Activated T-helper 2 cell treated with anti-CD3 and anti-CD28 coated beads, Interferon-gamma antibody, Interleukin-2, Interleukin-4, amounts not matched to agents 10 μg/mL and 5 μg/mL and 100 μg/mL, durations not matched to agents 14 hours and 24 hours and 36 hours (primary cell): Measurements from ENCODE around the gene PTBP1. TPM values are rescaled to one million over a fixed set of nuclear protein-coding genes. Genes with fewer than 3 reads are reported as not detected.

Experiments
- DNase-seq: peaks from one replicate; pipeline ENCODE4 v3.0.0; 2021; ENCODE audit warnings: low spot score
- H3K27ac Mint-ChIP-seq: one replicate; pipeline ENCODE4 v1.8.0; 2021; ENCODE audit warnings: mixed read lengths
- H3K27me3 Mint-ChIP-seq: one replicate; pipeline ENCODE4 v1.8.0; 2021; ENCODE audit warnings: low read depth, mixed read lengths
- H3K36me3 Mint-ChIP-seq: one replicate; pipeline ENCODE4 v1.8.0; 2021; ENCODE audit warnings: low read depth, mixed read lengths
- H3K4me1 Mint-ChIP-seq: one replicate; pipeline ENCODE4 v1.8.0; 2021; ENCODE audit warnings: low read depth, mixed read lengths
- H3K4me3 Mint-ChIP-seq: one replicate; pipeline ENCODE4 v1.8.0; 2021; ENCODE audit warnings: low read depth, mild to moderate bottlenecking, moderate library complexity, mixed read lengths
- H3K9me3 Mint-ChIP-seq: one replicate; pipeline ENCODE4 v1.8.0; 2021; ENCODE audit warnings: mixed read lengths
- intact Hi-C: fragments of 100-400 bp; cut with micrococcal nuclease; formaldehyde crosslinking; loops from one replicate; pipeline ENCODE4 v1.15.1; 2023
- total RNA-seq: library from RNA; stranded (reverse); gene quantifications from 2 replicates; pipeline ENCODE4 v1.2.3, GENCODE V29; 2022

The PTBP1 gene
- total RNA-seq, 1 donor from 2014 or later = 739 TPM

DNA sequence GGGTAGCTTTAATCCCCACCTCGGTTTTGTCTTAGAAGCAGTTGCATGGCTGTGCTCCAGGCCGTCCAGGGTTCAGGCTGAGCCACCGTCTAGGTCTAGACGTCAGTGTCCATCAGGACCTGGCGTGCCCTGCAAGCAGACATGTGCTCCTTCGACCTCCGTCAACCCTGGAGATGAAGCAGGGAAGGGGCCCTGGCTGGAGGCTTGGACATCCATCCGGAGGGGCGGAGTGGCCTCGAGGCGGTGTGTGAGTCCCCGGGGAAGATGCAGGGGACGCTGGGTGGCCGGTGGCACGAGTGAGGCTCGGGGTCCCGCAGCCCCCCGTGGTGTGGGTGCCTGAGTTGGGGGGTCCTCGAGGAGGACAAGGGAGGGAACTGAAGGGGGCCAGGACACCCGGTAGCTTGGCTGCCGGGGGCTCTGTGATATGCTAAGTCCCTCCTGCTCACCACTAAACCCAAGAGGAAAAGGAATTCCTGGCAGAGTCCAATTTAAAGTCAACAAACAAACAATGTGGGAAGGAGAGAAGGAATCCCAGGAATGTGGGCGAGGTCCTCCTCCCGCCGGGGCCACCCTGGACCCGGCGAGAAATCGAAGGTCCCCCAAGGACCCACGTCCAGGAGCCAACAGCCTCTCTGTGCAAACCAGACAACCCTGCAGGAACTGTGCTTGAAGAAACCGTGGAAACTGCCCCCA is 14.9 kb upstream of the PTBP1 start:
- Mint-ChIP-seq H3K36me3 (no peaks in the 10 kb centered on the region), H3K27ac (no peak overlapping the region), H3K9me3 (no peaks in the 10 kb centered on the region), H3K4me3 (no peak overlapping the region), H3K4me1 (no peaks in the 10 kb centered on the region), H3K27me3 (no peaks in the 10 kb centered on the region)
- intact Hi-C loops = no loop called here
- no peak for DNase-seq

- no peaks in the 10 kb centered on the region for H3K36me3 Mint-ChIP-seq
- DNase-seq = no peak
Observed at GRCh38 chr19:782878-783668, 14.2 kb upstream of the PTBP1 start.

GRCh38 chr19:784541-784940 is 12.7 kb upstream of the PTBP1 start:
- Mint-ChIP-seq H3K9me3 (no peaks in the 10 kb centered on the region), H3K36me3 (no peaks in the 10 kb centered on the region), H3K27me3 (peaks cover 5% of the 10 kb centered on the region), H3K27ac (no peak overlapping the region), H3K4me3 (no peak overlapping the region), H3K4me1 (no peaks in the 10 kb centered on the region)
- intact Hi-C loops = no loop called here
- no peak for DNase-seq

More at GRCh38 chr19:782878-783668, 14.2 kb upstream of the PTBP1 start:
- Mint-ChIP-seq H3K27ac (no peak overlapping the region), H3K27me3 (no peaks in the 10 kb centered on the region), H3K4me3 (no peak overlapping the region), H3K9me3 (no peaks in the 10 kb centered on the region), H3K4me1 (no peaks in the 10 kb centered on the region)
- intact Hi-C loops = no loop called here

- Mint-ChIP-seq H3K36me3 (no peaks in the 10 kb centered on the region), H3K27me3 (peaks cover 10% of the 10 kb centered on the region), H3K4me1 (no peaks in the 10 kb centered on the region), H3K27ac (no peak overlapping the region), H3K9me3 (no peaks in the 10 kb centered on the region), H3K4me3 (no peak overlapping the region)
- DNase-seq = no peak
- intact Hi-C loops = no loop called here
Observed at GRCh38 chr19:787536-787935, 9.7 kb upstream of the PTBP1 start.

DNA sequence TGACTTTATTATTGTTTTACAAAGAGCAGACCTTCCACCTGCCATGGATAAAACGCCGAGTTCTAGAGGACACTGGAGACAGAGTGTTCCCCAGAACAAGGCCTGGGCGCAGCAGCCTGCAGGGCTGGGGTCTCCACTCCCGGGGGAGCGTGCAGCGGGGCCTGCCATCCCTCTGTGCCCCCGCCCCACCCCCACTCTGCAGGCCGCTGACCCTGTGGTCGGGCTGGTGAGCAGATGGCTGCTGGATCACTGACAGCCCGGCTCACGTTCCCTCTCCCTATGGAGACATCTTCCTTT is 8.6 kb upstream of the PTBP1 start:
- Mint-ChIP-seq H3K27ac (no peak overlapping the region), H3K4me1 (no peaks in the 10 kb centered on the region), H3K36me3 (no peaks in the 10 kb centered on the region), H3K9me3 (no peaks in the 10 kb centered on the region), H3K4me3 (no peak overlapping the region), H3K27me3 (peaks cover 10% of the 10 kb centered on the region)
- intact Hi-C loops = no loop called here
- DNase-seq = no peak

GRCh38 chr19:788983-789700 is 8.1 kb upstream of the PTBP1 start:
- Mint-ChIP-seq H3K4me3 (no peak overlapping the region), H3K36me3 (no peaks in the 10 kb centered on the region), H3K27me3 (peaks cover 10% of the 10 kb centered on the region), H3K9me3 (no peaks in the 10 kb centered on the region), H3K4me1 (no peaks in the 10 kb centered on the region), H3K27ac (no peak overlapping the region)
- no peak for DNase-seq
- intact Hi-C loops = no loop called here

GRCh38 chr19:789701-790060 is 7.6 kb upstream of the PTBP1 start:
- H3K36me3 Mint-ChIP-seq = no peaks in the 10 kb centered on the region
- intact Hi-C loops = no loop called here
- H3K4me1 Mint-ChIP-seq = no peaks in the 10 kb centered on the region
- no peak overlapping the region for H3K4me3 Mint-ChIP-seq
- H3K9me3 Mint-ChIP-seq = no peaks in the 10 kb centered on the region
- H3K27me3 Mint-ChIP-seq = peaks cover 10% of the 10 kb centered on the region
- no peak for DNase-seq
- no peak overlapping the region for H3K27ac Mint-ChIP-seq

DNA sequence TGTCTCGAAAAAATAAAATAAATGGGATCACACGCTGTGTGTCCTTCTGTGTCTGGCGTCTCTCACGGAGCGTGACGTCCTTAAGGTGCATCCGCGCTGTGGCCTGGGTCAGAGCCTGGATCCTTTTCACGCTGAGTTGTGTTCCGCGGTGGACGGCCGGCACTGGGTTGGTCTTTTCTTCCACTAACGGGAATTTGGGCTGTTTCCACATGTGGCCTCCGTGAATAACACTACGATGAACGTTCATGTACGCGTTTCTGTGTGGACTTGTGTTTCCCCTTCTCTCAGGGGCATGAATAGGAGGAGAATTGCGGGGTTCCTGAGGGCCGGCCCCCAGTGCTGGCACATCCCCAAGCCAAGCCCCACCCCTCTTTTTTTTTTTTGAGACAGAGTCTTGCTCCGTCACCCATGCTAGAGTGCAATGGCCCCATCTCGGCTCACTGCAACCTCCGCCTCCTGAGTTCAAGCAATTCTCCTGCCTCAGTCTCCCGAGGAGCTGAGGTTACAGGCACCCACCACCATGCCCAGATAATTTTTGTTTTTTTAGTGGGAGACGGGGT is 6.2 kb upstream of the PTBP1 start:
- Mint-ChIP-seq H3K4me1 (no peaks in the 10 kb centered on the region), H3K36me3 (no peaks in the 10 kb centered on the region), H3K27me3 (peaks cover 10% of the 10 kb centered on the region), H3K9me3 (no peaks in the 10 kb centered on the region), H3K27ac (no peak overlapping the region), H3K4me3 (no peak overlapping the region)
- DNase-seq = no peak
- intact Hi-C loops = no loop called here

GRCh38 chr19:791567-792305 is 5.5 kb upstream of the PTBP1 start:
- H3K4me3 Mint-ChIP-seq = no peak overlapping the region
- intact Hi-C loops = no loop called here
- no peaks in the 10 kb centered on the region for H3K36me3 Mint-ChIP-seq

DNA sequence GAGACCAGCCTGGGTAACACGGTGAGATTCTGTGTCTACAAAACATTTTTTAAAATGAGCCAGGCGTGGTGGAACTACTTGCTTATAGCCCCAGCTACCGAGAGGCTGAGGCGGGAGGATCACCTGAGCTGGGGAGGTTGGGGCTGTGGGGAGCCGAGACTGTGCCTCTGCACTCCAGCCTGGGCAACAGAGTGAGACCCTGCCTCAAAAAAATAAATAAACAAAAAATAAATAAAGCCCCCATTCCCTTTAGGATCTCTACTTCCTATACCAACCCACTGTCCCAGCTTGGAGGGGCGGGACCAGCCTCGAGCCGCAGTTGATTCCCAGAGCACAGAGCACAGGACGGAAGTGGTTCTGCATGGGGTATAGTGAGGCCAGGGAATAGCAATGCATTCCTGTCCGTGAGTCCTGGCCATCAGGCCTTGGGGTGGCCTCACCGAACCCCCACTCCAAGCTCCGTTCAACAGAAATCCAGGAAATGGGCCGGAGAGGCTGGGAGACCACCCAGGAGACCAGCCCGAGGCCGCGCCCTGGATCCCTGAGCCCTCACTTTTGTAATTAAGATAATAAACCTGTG is 4.9 kb upstream of the PTBP1 start:
- Mint-ChIP-seq H3K4me1 (peaks cover 2% of the 10 kb centered on the region), H3K27me3 (peaks cover 10% of the 10 kb centered on the region), H3K27ac (no peak overlapping the region), H3K36me3 (no peaks in the 10 kb centered on the region), H3K4me3 (no peak overlapping the region), H3K9me3 (no peaks in the 10 kb centered on the region)
- DNase-seq = no peak
- intact Hi-C loops = no loop called here

More at GRCh38 chr19:791567-792305, 5.5 kb upstream of the PTBP1 start:
- Mint-ChIP-seq H3K27me3 (peaks cover 10% of the 10 kb centered on the region), H3K9me3 (no peaks in the 10 kb centered on the region), H3K27ac (no peak overlapping the region), H3K4me1 (peaks cover 2% of the 10 kb centered on the region)
- no peak for DNase-seq

DNA sequence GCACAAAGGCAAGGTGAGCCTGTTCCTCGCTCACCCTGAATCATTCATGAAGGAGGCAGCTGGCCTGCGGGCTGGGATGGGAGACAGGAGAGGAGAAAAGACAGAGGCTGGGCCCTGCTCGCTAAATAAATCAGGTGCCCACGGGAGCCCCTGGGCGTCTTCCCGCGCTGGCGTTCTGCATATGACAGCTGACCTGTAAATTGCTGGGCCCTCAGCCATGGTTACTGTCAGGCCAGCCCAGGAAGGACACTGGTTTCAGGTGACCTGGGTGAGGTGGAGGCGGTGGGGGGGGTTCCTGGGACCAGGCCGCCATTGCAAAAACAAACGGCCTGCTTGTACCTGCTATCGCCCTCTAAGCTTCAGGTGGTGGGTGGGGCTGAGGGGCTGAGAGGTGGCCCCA is 3.4 kb upstream of the PTBP1 start:
- no peak overlapping the region for H3K27ac Mint-ChIP-seq
- intact Hi-C loops = no loop called here
- peaks cover 6% of the 10 kb centered on the region for H3K36me3 Mint-ChIP-seq
- H3K4me3 Mint-ChIP-seq = no peak overlapping the region
- no peaks in the 10 kb centered on the region for H3K9me3 Mint-ChIP-seq
- no peak for DNase-seq
- H3K4me1 Mint-ChIP-seq = peaks cover 2% of the 10 kb centered on the region
- H3K27me3 Mint-ChIP-seq = peaks cover 10% of the 10 kb centered on the region

- intact Hi-C loops = loop anchor here (5.0 kb wide), 1 partner anchor 122 kb away; the partner anchor contains the start of gene KISS1R
- peaks cover 19% of the 10 kb centered on the region for H3K36me3 Mint-ChIP-seq
- H3K27me3 Mint-ChIP-seq = no peaks in the 10 kb centered on the region
- H3K4me1 Mint-ChIP-seq = peaks cover 12% of the 10 kb centered on the region
- H3K9me3 Mint-ChIP-seq = no peaks in the 10 kb centered on the region
- DNase-seq = no peak
- no peak overlapping the region for H3K4me3 Mint-ChIP-seq
- no peak overlapping the region for H3K27ac Mint-ChIP-seq
Observed at GRCh38 chr19:795073-795611, 2.1 kb upstream of the PTBP1 start.
